Measurements from ENCODE around the gene TXNDC17.

The TXNDC17 gene

GRCh38 chr17:6641247-6641863 lies 495 bp downstream of the TXNDC17 start (continued):
- no peak for TF ChIP-seq REST (tag by site-specific recombination; IDR thresholded peaks at IDR 0.05)
- TF ChIP-seq PBX3 (CRISPR knock-in tag; IDR thresholded peaks at IDR 0.05), result no peak
- no peak for TF ChIP-seq PRDM2 (tag by site-specific recombination; IDR thresholded peaks at IDR 0.05; ENCODE audit: borderline replicate concordance)
- TF ChIP-seq ZNF654 (tag by site-specific recombination; IDR thresholded peaks at IDR 0.05; ENCODE audit: low read depth), result 0 out of 2 replicates have a peak, but pooled peaks have one; percentile 4
- TF ChIP-seq YY2 (tag by site-specific recombination; IDR thresholded peaks at IDR 0.05), result no peak
- no peak for TF ChIP-seq ZNF629 (tag by site-specific recombination; IDR thresholded peaks at IDR 0.05)
- no peak for TF ChIP-seq ZSCAN30 (tag by site-specific recombination; IDR thresholded peaks at IDR 0.05)
- no peak for TF ChIP-seq ZNF549 (tag by site-specific recombination; IDR thresholded peaks at IDR 0.05)
- TF ChIP-seq KLF1 (tag by site-specific recombination; IDR thresholded peaks at IDR 0.05), result no peak
- 0 out of 2 replicates have a peak, but pooled peaks have one; percentile 7 for TF ChIP-seq ZNF501 (tag by site-specific recombination; IDR thresholded peaks at IDR 0.05)
- peak; percentile 83 for TF ChIP-seq ZNF341 (tag by site-specific recombination; IDR thresholded peaks at IDR 0.05; ENCODE audit: low read depth)
- TF ChIP-seq ZNF391 (tag by site-specific recombination; IDR thresholded peaks at IDR 0.05; ENCODE audit: borderline replicate concordance, low read depth), result no peak
- no peak for TF ChIP-seq ZBTB49 (tag by site-specific recombination; IDR thresholded peaks at IDR 0.05; ENCODE audit: low read depth)
- 0 out of 2 replicates have a peak, but pooled peaks have one; percentile 11 for TF ChIP-seq TRIM28 (IDR thresholded peaks at IDR 0.05; ENCODE audit: borderline replicate concordance, low read length)
- no peak for TF ChIP-seq ZBTB11 (tag by site-specific recombination; conservative IDR thresholded peaks at IDR 0.05; ENCODE audit: low read depth)
- no peak for TF ChIP-seq ZNF544 (tag by site-specific recombination; IDR thresholded peaks at IDR 0.05)
- no peak for TF ChIP-seq ZNF174 (tag by site-specific recombination; IDR thresholded peaks at IDR 0.05)
- TF ChIP-seq SP7 (tag by site-specific recombination; IDR thresholded peaks at IDR 0.05), result no peak
- no peak for TF ChIP-seq ZNF580 (tag by site-specific recombination; IDR thresholded peaks at IDR 0.05)
- TF ChIP-seq ZNF561 (tag by site-specific recombination; IDR thresholded peaks at IDR 0.05; ENCODE audit: borderline replicate concordance), result no peak
- no peak for TF ChIP-seq ZNF121 (tag by site-specific recombination; IDR thresholded peaks at IDR 0.05)
- TF ChIP-seq ZNF555 (tag by site-specific recombination; conservative IDR thresholded peaks at IDR 0.05), result no peak
- TF ChIP-seq ZNF335 (tag by site-specific recombination; conservative IDR thresholded peaks at IDR 0.05), result no peak
